ENCODE measurements around the gene ATPAF2.
A peak's percentile ranks its signal among the peaks of the same experiment; 100 is the strongest.

Gene ATPAF2

GRCh38 chr17:18064053-18064452 lies 25.1 kb upstream of the ATPAF2 start:
- Mint-ChIP-seq H3K27ac (no peak overlapping the region), H3K4me1 (peaks cover 8% of the 10 kb centered on the region), H3K9me3 (no peaks in the 10 kb centered on the region), H3K27me3 (ENCODE audit: low read depth, poor library complexity) (no peaks in the 10 kb centered on the region), H3K4me3 (no peak overlapping the region), H3K36me3 (ENCODE audit: low read depth) (peaks cover 30% of the 10 kb centered on the region)
- no peak for DNase-seq
- TF ChIP-seq CTCF (IDR thresholded peaks at IDR 0.05) = no peak

- H3K4me3 Mint-ChIP-seq = no peak overlapping the region
- no peaks in the 10 kb centered on the region for H3K9me3 Mint-ChIP-seq
- peak overlapping the region; percentile 67 for H3K27ac Mint-ChIP-seq
- H3K36me3 Mint-ChIP-seq (ENCODE audit: low read depth) = peaks cover 59% of the 10 kb centered on the region
- no peak for TF ChIP-seq CTCF (IDR thresholded peaks at IDR 0.05)
- no peaks in the 10 kb centered on the region for H3K27me3 Mint-ChIP-seq (ENCODE audit: low read depth, poor library complexity)
- no peaks in the 10 kb centered on the region for H3K4me1 Mint-ChIP-seq
- DNase-seq = no peak
These were observed 20.3 kb upstream of the ATPAF2 start for GRCh38 chr17:18059283-18059682.

- no peak overlapping the region for H3K4me3 Mint-ChIP-seq
- H3K4me1 Mint-ChIP-seq = no peaks in the 10 kb centered on the region
- no peak for TF ChIP-seq CTCF (IDR thresholded peaks at IDR 0.05)
- no peak overlapping the region for H3K27ac Mint-ChIP-seq
- no peaks in the 10 kb centered on the region for H3K27me3 Mint-ChIP-seq (ENCODE audit: low read depth, poor library complexity)
- no peaks in the 10 kb centered on the region for H3K9me3 Mint-ChIP-seq
- DNase-seq = no peak
- H3K36me3 Mint-ChIP-seq (ENCODE audit: low read depth) = peaks cover 61% of the 10 kb centered on the region
These were observed 17.2 kb upstream of the ATPAF2 start for GRCh38 chr17:18056214-18056613.

- no peak for DNase-seq
- Mint-ChIP-seq H3K4me1 (no peaks in the 10 kb centered on the region), H3K9me3 (no peaks in the 10 kb centered on the region), H3K4me3 (no peak overlapping the region), H3K27me3 (ENCODE audit: low read depth, poor library complexity) (no peaks in the 10 kb centered on the region), H3K27ac (no peak overlapping the region), H3K36me3 (ENCODE audit: low read depth) (peaks cover 61% of the 10 kb centered on the region)
- TF ChIP-seq CTCF (IDR thresholded peaks at IDR 0.05) = no peak
These were observed 16.6 kb upstream of the ATPAF2 start for GRCh38 chr17:18055597-18055996.

GRCh38 chr17:18045691-18046350 lies 6.9 kb upstream of the ATPAF2 start:
- Mint-ChIP-seq H3K27ac (no peak overlapping the region), H3K4me3 (no peak overlapping the region), H3K9me3 (no peaks in the 10 kb centered on the region), H3K4me1 (peaks cover 26% of the 10 kb centered on the region), H3K36me3 (ENCODE audit: low read depth) (peaks cover 36% of the 10 kb centered on the region), H3K27me3 (ENCODE audit: low read depth, poor library complexity) (peaks cover 2% of the 10 kb centered on the region)
- TF ChIP-seq CTCF (IDR thresholded peaks at IDR 0.05) = no peak
- no peak for DNase-seq

- Mint-ChIP-seq H3K9me3 (no peaks in the 10 kb centered on the region), H3K4me3 (no peak overlapping the region), H3K27me3 (ENCODE audit: low read depth, poor library complexity) (peaks cover 6% of the 10 kb centered on the region), H3K36me3 (ENCODE audit: low read depth) (peaks cover 31% of the 10 kb centered on the region), H3K4me1 (peaks cover 33% of the 10 kb centered on the region), H3K27ac (peak overlapping the region; percentile 37)
- DNase-seq = no peak
- TF ChIP-seq CTCF (IDR thresholded peaks at IDR 0.05) = no peak
These were observed 5.6 kb upstream of the ATPAF2 start for GRCh38 chr17:18044609-18045008.

Data from nephron progenitor cell (in vitro differentiated cells).